ENCODE results near the gene DGCR2.

DGCR2 gene

GRCh38 chr22:19143967-19144400 lies 21.8 kb upstream of the DGCR2 start:
- DNase-seq, result peak; percentile 36

DNA sequence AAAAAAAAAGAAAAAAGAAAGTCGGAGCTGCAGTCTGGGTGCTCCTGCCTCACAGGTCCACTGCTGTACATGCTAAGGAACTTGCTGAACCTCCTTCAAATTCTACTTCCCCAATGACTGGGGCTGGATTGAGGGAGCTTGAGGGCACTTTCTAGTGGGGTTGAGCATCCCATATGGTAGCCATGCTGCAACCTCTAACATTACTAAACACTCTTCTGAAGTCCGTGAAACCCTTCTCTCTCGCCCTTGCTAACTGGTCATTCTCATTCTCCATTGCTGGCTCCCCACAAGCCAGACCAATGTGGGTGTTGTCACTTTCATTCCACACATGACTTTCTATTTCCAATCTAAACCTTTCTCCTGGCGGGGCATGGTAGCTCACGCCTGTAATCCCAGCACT lies 21.0 kb upstream of the DGCR2 start:
- DNase-seq, result no peak

GRCh38 chr22:19142394-19142793 lies 20.2 kb upstream of the DGCR2 start:
- DNase-seq, result no peak

DNA sequence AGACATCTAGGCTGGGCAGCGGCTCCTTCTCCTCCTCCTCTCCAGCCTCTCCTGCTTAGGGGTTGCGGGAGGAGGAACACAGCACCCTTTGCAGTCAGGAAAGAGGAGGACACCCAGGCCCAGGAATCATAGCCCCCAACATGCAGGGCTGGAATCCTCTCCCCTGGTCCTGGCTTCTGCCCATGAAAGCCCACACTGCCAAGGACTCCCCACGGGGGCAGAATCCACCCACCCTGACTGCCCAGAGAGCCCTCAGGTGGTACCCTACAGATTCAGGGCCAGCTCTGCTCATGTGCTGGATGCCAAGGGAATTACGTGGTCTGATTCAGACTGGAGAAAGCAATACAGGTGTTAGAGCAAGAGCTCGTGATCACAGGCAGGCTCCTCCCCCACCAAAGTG lies 17.8 kb upstream of the DGCR2 start:
- no peak for DNase-seq

GRCh38 chr22:19139001-19139356 lies 16.8 kb upstream of the DGCR2 start:
- no peak for DNase-seq

DNA sequence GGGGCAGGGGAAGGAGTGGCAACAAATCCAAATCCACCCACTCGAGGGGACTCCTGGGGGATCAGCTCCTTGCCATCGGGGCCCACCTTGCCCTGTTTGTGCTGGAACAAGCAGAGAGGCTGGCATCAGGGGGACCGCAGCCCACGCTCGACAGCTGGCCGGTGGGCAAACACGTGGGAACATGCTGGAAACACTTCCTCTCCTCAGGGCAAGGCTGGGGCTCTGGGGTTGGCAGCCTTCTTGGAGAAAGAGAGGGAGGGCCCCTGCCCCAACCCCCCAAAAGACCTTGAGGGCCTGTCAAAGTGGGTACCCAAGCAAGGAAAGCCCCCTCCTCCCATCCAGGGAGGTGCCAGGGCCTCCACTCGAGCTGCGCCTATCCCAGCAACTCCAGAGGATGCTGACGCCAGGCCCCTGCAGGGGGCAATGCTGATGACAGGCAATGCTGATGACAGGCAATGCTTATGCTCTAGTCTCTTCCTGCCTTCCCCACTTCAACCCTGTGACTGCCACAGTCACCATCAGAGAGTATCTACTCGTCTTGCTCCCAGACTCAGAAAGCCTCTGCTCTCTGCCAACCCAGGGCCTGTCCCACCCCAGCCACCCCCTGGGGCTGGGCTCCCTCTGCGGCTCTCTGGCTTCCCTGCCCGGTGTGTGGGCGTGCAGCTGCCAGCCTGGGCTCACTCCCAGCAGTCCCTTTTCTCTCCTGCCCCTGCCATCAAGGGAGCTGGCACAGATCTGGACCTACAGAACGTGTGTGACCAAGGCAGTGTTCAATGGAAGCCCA lies 16.2 kb upstream of the DGCR2 start:
- no peak for DNase-seq

DNA sequence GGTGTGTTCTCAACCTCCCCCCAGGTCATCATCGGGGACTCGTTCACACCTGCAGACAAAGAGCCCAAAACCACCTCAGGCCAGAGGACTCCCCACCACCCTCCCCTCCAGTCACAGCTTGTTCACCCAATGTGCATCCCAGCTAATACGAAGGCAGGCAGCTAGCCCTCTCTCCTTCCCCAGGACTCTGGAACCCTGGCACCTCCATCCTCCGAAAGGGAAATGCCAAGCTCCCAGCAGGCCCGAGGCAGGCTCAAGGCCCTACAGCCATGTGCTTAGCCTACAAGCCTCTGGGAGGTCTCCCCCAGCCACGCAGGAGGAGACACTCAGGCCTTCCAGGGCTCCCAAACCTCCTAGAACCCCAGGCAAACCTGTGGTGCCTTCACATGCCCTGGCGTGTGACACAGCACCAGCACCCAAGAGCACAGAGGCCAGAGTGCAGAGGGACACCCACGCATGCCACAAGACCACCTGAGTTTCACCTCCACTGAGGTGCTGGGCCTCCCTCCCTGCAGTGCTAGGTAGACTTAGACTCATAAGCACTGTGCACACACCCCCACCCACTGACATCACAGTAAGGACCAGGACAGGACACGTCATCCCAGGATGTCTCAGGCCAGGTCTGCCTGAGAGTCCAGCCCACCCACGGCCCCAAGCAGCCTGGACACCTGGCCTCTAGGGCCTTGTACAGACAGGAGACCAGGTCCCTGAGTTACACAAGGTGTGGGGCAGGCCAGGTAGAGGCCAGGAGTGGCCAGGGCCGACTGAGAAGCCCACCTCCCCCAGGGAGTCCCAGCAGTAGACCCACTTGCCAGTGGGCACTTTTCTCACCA lies 15.4 kb upstream of the DGCR2 start:
- DNase-seq, result no peak

GRCh38 chr22:19136915-19137314 lies 14.7 kb upstream of the DGCR2 start:
- no peak for DNase-seq

DNA sequence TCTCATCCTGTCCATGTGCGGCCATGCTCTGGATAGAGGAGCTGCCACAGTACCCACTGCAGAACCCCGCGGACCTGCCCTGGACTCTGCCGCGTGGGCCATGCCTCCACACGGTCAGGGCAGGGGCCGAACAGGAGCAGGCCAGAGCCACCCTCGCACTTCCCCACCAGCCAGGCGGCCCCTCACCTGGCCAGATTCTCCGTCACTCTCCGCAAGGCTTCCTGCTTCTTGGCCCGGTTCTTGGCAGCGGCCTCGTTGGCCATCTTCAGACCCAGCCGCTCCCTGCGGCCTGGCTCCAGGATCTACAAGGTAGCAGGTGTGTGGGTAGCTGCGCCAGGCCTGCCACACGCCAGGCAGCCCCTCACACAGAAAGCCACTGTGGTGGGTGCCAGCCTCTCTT lies 12.7 kb upstream of the DGCR2 start:
- DNase-seq, result no peak

DNA sequence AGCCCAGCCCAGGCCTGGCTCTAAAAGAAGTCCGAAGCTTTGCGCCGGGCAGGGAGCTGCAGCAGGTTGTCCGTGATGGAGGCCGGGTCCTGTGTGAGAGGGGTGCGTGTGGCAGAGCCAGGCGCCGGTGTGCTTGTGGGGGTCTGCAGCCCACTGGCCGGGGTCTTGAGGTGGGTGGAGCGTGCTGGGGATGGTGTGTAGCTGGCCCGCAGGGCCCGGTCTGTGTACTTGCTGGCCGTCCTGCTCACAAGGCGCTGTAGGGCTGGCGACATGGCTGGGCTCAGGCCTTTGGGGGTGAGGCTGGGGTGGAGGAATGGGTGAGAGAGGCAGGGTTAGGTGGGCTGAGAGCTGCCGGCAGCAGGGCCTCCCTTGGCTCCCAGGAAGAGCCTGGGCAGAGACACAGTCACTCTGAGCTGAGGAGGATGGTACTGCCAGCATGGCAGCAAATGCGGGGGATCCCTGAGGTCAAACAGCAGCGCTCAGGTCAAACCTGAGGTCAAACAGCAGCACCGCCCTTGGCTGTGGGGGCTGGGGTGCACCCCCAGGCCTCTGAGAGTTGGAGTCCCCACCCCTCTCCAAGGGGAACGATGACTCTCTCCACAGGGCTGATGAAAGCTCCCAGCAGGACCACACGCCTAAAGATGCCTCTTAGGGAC lies 12.1 kb upstream of the DGCR2 start:
- DNase-seq, result no peak

- no peak for DNase-seq
Measured at GRCh38 chr22:19133561-19133960, 11.3 kb upstream of the DGCR2 start.

GRCh38 chr22:19132693-19133400 lies 10.6 kb upstream of the DGCR2 start:
- no peak for DNase-seq

DNA sequence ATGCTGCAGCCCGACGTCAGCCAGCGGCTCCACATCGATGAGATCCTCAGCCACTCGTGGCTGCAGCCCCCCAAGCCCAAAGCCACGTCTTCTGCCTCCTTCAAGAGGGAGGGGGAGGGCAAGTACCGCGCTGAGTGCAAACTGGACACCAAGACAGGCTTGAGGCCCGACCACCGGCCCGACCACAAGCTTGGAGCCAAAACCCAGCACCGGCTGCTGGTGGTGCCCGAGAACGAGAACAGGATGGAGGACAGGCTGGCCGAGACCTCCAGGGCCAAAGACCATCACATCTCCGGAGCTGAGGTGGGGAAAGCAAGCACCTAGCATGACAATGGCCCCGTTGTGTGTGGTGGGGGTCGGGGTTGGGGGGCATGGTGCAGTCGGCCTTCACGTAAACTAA lies 9.9 kb upstream of the DGCR2 start:
- DNase-seq, result no peak

- no peak for DNase-seq
Measured at GRCh38 chr22:19131685-19132015, 9.4 kb upstream of the DGCR2 start.

DNA sequence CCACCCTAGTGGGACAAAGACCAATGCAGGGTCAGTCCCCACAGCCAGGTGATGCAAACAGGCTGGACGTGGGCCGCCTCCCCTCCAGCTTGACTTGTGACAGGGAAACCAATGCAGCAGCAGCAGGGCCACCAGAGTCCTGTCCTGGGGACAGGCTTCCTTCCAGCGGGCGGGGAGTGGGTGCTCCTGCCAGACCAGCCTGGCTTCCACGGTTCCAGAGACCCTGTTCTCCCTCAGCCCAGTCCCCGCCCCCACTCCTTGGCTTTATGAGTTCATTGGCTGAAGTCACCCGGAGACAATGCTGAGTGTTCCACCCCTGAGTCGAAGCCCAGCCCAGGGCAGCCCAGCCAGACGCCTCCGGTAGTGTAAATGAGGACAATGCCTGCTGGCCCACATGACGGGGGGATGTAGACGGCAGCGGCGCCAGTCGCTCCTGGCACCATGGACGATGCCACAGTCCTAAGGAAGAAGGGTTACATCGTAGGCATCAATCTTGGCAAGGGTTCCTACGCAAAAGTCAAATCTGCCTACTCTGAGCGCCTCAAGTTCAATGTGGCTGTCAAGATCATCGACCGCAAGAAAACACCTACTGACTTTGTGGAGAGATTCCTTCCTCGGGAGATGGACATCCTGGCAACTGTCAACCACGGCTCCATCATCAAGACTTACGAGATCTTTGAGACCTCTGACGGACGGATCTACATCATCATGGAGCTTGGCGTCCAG lies 8.9 kb upstream of the DGCR2 start, which contains the start of gene TSSK2:
Gene TSSK2 (plus strand): TSS at position 350 of the 726 bp plus-strand sequence. CDS start 92 bp downstream, at position 442.
- DNase-seq, result no peak

DNA sequence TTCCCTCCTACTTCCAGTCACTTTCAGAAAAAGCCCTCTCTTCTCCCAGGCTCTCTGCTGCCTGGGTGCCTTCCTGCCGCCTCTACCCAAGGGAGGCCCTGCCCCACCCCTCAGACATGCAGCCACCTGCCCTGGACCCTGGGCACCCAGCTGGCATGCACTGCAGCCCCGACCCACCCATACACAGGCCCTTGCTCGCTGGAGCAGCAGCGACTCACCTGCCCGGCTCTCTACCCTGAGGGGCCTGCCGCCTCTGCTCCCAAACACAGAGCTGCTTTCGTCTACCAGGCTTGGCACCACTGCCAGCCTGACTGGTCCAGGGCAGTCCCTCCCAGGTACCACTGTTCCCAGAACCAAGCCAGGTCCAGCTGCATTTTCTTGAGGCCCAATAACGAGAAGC lies 7.7 kb upstream of the DGCR2 start:
- DNase-seq, result no peak

GRCh38 chr22:19128946-19129727 lies 6.9 kb upstream of the DGCR2 start:
- no peak for DNase-seq

DNA sequence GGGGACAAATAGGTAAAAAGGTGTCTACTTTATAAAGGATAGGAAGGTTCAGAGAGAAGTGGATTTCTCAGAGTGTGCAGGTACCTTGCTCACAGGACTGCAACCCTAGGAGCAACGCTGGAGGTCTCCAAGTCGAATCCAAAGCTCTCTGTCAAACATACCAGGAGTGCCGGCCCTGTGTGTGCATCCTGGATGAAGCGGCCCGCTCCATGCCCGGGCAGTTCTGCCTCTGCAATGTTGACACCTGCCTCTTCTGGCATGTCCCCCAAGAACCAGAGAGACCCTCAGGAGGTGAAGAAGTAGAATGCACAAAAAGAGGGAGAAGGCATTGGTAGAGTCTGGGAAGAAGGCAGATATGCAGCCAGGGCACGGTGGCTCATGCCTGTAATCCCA lies 5.8 kb upstream of the DGCR2 start:
- no peak for DNase-seq

DNA sequence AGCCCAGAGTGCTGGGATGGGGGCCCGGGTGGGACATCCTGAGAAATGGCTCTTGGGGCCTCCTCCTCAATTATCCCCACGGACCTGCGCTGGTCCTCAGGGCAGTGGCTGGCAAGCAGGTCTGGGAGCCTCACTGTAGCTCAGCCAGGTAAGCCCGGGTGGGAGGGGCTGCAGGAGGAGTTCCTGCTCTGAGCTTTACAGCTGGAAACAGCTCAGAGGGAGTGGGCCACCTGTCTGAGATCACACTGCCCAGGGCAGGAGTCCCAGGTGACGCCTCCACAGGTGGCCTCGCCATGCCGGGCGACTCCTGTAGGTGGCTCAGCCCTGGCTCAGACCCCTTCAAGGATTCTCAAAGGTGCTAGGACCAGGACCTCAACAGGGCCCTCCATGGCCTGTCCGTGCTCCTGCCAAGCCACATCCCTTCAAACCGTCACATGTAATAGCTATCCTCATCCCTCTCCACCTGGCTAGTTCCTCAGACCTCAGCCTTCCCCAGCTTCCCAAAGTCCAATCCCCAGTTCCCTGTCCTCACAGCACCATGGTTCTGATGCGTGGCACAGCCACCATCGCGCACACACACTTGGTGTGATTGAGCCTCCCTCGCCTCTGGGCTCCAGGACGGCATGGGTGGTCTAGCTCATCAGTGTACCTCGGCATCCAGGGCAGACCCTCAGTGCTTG lies 5.3 kb upstream of the DGCR2 start:
- DNase-seq, result no peak

DNA sequence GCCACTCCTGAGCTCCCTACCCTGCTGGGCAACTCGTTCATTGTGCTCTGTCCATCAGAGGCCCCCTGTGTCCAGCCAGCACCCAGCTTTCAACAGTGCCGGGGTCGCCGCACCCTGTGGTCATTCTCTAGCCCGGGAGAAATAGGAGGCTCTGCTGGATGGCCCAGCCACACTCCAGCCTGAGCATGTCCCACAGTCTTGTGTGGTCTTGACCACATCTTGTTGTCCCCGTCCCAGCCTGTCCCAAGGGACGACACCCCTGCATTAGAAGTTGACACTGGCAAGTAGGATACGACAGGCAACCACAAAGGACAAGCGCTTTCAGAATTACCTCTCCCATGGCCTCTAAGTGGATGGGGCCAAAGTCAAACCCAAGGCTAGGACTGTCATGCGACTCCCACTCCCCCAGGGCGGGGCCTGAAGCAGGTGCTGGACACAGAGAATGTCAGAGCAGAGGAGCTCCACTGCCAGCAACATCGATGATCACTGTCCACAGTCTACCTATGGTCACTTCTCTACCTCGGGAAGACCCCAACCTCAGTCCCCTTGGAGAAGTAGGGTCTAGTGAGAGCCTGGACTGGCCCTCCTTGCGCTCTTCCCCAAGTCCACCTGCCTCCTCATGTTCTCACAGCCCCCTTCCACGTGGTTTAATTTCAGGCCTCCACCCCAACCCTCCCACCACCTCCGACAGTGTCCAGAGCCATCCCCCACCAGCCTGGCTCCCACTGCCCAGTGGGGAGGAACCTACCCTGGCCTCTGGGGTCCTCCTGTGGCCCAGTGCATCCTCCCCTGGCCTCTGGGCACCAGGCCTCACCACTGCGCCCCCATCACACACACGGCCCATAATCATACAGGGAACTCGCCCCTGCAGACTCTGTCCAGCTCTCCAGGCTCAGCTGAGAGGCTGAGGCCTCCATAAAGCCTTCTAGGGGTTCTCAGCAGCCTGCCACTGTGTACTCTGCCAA lies 4.4 kb upstream of the DGCR2 start:
- DNase-seq, result no peak

Measured in CD4-positive, alpha-beta T cell treated with Interleukin-12 subunit alpha and Interleukin-12 subunit beta, for 1 hour (primary cell).